Measurements from ENCODE around the gene CLEC10A. TPM values are rescaled to one million over a fixed set of nuclear protein-coding genes. Genes with fewer than 3 reads are reported as not detected.
"Not testable (repeated sequence)": the region's sequence is repeated elsewhere in the genome, so short reads cannot be mapped to it uniquely, and the experiment has no call there.

CLEC10A gene
- total RNA-seq, 1 donor from 2014 or later = 1.8 TPM

- no peak for DNase-seq (ENCODE audit: low read depth in 2 of 2)
These were observed 7.6 kb downstream of the CLEC10A start for GRCh38 chr17:7072406-7072805.

GRCh38 chr17:7070712-7071111 is 9.3 kb downstream of the CLEC10A start:
- DNase-seq (ENCODE audit: low read depth in 2 of 2) = no peak

GRCh38 chr17:7068268-7068667 is 11.8 kb downstream of the CLEC10A start:
- DNase-seq (ENCODE audit: low read depth in 2 of 2) = no peak

GRCh38 chr17:7067198-7067597 is 12.9 kb downstream of the CLEC10A start:
- DNase-seq (ENCODE audit: low read depth in 2 of 2) = no peak

GRCh38 chr17:7064261-7064660 is 15.8 kb downstream of the CLEC10A start:
- DNase-seq (ENCODE audit: low read depth in 2 of 2) = no peak

GRCh38 chr17:7063518-7064094 is 16.4 kb downstream of the CLEC10A start:
- DNase-seq (ENCODE audit: low read depth in 2 of 2) = peak in 1 of 2 donors; percentile 23

GRCh38 chr17:7060165-7060891 is 19.7 kb downstream of the CLEC10A start:
- DNase-seq (ENCODE audit: low read depth in 2 of 2) = peak; percentile 78 to 100

GRCh38 chr17:7058831-7059447 is 21.1 kb downstream of the CLEC10A start:
- peak; percentile 52 to 96 for DNase-seq (ENCODE audit: low read depth in 2 of 2)

- DNase-seq (ENCODE audit: low read depth in 2 of 2) = no peak
These were observed 23.7 kb downstream of the CLEC10A start for GRCh38 chr17:7056386-7056785.

- DNase-seq (ENCODE audit: low read depth in 2 of 2) = not testable (repeated sequence)
These were observed 29.5 kb downstream of the CLEC10A start for GRCh38 chr17:7050583-7050982.

- DNase-seq (ENCODE audit: low read depth in 2 of 2) = peak in 1 of 2 donors; percentile 30
These were observed 31.1 kb downstream of the CLEC10A start for GRCh38 chr17:7048968-7049367.

- DNase-seq (ENCODE audit: low read depth in 2 of 2) = no peak
These were observed 32.5 kb downstream of the CLEC10A start for GRCh38 chr17:7047566-7047965.

GRCh38 chr17:7046725-7047397 is 33.2 kb downstream of the CLEC10A start:
- DNase-seq (ENCODE audit: low read depth in 2 of 2) = not testable (repeated sequence)

GRCh38 chr17:7046127-7046724 is 33.8 kb downstream of the CLEC10A start:
- no peak for DNase-seq (ENCODE audit: low read depth in 2 of 2)

- DNase-seq (ENCODE audit: low read depth in 2 of 2) = peak; percentile 58 to 77
These were observed 34.4 kb downstream of the CLEC10A start for GRCh38 chr17:7045492-7046126.

- peak in 1 of 2 donors; percentile 49 for DNase-seq (ENCODE audit: low read depth in 2 of 2)
These were observed 36.4 kb downstream of the CLEC10A start, which contains the start of gene SLC16A11 for GRCh38 chr17:7043497-7044198. Gene SLC16A11 (minus strand): TSS chr17:7044092. CDS start chr17:7043513, 579 bp downstream.

- no peak for DNase-seq (ENCODE audit: low read depth in 2 of 2)
These were observed 36.9 kb downstream of the CLEC10A start for GRCh38 chr17:7043182-7043496.

- peak in 1 of 2 donors; percentile 35 for DNase-seq (ENCODE audit: low read depth in 2 of 2)
These were observed 37.4 kb downstream of the CLEC10A start for GRCh38 chr17:7042501-7043181.

GRCh38 chr17:7041607-7042500 is 38.2 kb downstream of the CLEC10A start:
- no peak for DNase-seq (ENCODE audit: low read depth in 2 of 2)
